ENCODE data around the gene CLN5. TPM values are rescaled to one million over a fixed set of nuclear protein-coding genes. Genes with fewer than 3 reads are reported as not detected.

CLN5 gene
- total RNA-seq, 2 experiments from 2014 or later: 13.7 to 17.4 TPM

GRCh38 chr13:77040835-77041234 lies 49.0 kb downstream of the CLN5 start:
- CTCF ChIA-PET: interaction anchor here (0.6 kb wide), 1 partner anchor 32 kb away, joined by 4 read pairs; no protein-coding TSS in a partner anchor

GRCh38 chr13:77042566-77043177 lies 50.8 kb downstream of the CLN5 start:
- POLR2A ChIA-PET: interaction anchor here (0.9 kb wide), 1 partner anchor 16 kb away, joined by 3 read pairs; the partner anchor contains the start of gene FBXL3

More at GRCh38 chr13:77040835-77041234, 49.0 kb downstream of the CLN5 start:
- POLR2A ChIA-PET: no interaction called here

DNA sequence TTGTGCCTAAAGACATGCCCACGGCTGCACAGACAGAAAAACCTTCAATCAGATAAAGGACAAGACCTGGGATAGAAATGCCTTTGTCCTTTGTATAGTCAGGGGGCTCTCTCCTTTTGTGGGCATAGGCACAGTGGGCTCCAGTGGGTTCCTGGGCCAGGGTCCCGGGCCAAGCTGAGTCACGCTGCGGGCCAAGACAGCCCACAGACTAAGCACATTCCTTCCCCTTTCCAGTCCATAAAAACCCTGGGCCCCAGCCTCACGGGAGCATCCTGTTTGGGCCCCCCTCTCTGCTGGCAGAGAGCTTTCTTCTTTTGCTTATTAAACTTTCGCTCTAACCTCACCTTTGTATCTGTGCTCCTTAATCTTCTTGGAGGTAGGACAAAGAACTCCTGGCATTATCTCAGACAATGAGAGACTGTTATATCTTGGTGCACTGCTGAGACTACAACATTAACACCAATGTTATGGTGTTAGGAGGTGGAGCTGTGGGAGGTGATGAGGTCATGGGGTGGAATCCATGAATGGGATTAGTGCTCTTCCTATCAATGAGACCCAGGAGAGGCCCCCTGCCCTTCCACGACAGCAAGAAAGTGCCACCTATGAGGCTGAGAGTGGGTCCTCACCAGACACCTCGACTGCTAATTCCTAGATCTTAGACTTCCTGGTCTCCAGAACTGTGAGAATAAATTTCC lies 55.9 kb downstream of the CLN5 start:
- ChIA-PET CTCF (no interaction called here), POLR2A (interaction anchor here (1.1 kb wide), 1 partner anchor 16 kb away, joined by 3 read pairs; no protein-coding TSS in a partner anchor)

More at GRCh38 chr13:77042566-77043177, 50.8 kb downstream of the CLN5 start:
- CTCF ChIA-PET: interaction anchor here (0.6 kb wide), 1 partner anchor 17 kb away, joined by 3 read pairs; no protein-coding TSS in a partner anchor

DNA sequence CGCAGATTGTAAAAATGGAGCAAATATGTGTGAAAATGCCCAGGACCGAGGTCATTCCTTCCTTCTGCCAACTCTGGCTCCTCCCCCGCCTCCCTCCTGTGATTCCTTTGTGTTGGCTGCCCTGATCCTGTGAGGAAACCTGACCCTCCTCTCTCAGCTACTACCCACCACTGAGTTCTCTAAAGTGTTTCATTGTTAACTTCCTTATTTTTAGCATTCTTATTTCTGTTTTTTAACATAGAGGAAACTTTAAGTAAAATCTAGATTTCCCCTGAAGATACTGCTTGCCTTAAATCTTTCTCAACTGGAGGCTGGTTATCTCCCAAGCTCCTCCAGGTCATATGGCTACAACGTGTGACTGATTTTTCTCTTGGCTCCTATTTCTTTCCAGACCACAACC lies 56.8 kb downstream of the CLN5 start:
- POLR2A ChIA-PET: no interaction called here
- CTCF ChIA-PET: no interaction called here

GRCh38 chr13:77053192-77053591 lies 61.3 kb downstream of the CLN5 start:
- POLR2A ChIA-PET: no interaction called here

More at GRCh38 chr13:77053192-77053591, 61.3 kb downstream of the CLN5 start:
- CTCF ChIA-PET: no interaction called here

Other genes starting within 250 kb of the CLN5 start
- gene KCTD12, start 105.7 kb upstream of the CLN5 start, total RNA-seq: 1 to 10 TPM; 9.7 to 9.9 TPM
- not detected for gene ACOD1, start 43.6 kb upstream of the CLN5 start, total RNA-seq
- 10 to 100 TPM; 35.5 to 36.4 TPM for gene FBXL3, start 35.1 kb downstream of the CLN5 start, total RNA-seq

Data from activated CD8-positive, alpha-beta memory T cell treated with anti-CD3 and anti-CD28 coated beads for 36 hours (primary cell).